KBM-7 (cell line): ENCODE results near the gene ALK.

Experiments
- DNase-seq: peaks from one replicate; pipeline ENCODE4 v3.0.0-alpha.2; 2015
- in situ Hi-C: fragments of 300-500 bp; cut with MboI; formaldehyde crosslinking; loops from 2 replicates; pipeline ENCODE4 v1.14.3; 2020; ENCODE audit warnings: low sequenced_read_pairs, low pct_unique_long_range_greater_than_20kb, mixed read lengths

ALK gene

DNA sequence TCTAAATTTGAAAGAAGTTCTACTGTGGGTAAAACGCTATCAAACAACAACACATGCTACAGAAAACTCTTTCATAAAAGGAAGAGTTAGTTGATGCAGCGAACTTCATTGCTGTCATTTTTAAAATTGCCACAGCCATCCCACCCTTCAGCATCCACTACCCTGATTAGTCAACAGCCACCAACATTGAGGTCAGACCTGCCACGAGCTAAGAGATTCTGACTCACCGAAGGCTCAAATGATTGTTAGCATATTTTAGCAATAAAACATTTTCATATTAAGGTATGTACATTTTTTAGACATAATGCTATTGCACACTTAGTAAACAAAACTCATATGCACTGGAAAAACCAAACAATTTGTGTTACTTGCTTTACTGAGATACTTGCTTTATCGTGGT lies 459.1 kb downstream of the ALK start:
- in situ Hi-C loops = no loop called here
- DNase-seq = no peak

DNA sequence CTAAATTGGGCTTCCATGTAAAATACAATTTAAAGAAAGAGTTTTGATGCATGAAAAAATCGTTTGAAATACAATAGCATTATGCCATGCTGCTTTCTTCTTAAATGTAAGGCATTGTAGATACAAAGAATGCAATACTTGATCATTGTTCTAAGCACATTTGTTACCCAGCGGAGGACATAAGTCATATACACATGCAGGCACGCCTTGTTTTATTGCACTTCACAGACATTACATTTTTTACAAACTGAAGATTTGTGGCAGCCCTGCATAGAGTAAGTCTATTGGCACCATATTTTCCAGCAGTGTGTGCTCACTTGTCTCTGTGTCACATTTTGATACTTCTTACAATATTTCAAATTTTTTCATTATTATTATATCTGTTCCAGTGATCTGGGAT lies 461.2 kb downstream of the ALK start:
- in situ Hi-C loops = no loop called here
- DNase-seq = no peak

DNA sequence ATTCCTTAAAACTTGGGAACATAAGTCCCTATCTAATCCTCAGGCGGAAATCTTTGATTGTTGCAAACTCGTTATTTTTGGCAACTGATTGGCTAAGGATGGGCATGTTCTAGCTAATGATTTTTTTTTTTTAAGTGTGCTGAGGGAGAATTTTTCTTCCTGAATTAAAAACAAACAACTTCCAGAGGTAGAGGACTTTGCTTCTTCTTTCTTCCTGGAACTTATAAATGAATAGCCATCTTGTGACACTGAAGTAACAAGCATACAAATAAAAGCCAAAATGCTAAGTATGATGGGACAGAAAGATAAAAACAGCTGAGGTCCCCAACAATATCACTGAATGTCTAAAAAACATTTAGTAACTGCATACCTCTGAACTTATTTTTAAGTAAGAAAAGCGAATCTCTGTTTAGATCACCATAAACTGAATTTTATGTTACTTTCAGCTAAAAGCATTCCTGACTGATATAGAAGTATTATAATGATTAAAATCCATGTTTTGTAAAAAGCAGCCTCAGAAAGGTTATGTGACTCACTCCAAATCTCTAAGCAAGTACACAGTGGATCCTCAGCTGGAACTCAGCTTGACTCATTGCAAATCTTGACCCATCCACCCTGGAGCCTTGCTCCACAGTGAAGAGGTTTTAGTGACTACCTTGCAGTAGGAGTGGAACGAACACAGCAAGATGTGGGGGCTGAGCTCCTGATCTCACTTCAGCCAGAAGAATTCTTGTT lies 461.8 kb downstream of the ALK start:
- no peak for DNase-seq
- in situ Hi-C loops = no loop called here

DNA sequence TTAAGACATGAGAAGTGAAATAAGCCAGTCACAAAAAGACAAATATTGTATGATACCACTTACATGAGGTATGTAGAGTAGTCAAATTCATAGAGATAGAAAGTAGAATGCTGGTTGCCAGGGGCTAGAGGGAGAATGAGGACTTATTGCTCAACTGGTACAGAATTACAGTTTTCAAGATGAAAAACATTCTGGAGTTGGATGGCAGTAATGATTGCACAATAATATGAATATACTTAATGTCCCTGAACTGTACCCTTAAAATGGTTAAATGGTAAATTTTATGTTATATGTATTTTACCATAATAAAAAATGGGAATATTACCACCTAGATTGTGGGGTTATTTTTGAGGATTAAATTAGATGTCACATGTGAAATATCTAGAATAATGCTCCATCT lies 465.0 kb downstream of the ALK start:
- no peak for DNase-seq
- in situ Hi-C loops = no loop called here

DNA sequence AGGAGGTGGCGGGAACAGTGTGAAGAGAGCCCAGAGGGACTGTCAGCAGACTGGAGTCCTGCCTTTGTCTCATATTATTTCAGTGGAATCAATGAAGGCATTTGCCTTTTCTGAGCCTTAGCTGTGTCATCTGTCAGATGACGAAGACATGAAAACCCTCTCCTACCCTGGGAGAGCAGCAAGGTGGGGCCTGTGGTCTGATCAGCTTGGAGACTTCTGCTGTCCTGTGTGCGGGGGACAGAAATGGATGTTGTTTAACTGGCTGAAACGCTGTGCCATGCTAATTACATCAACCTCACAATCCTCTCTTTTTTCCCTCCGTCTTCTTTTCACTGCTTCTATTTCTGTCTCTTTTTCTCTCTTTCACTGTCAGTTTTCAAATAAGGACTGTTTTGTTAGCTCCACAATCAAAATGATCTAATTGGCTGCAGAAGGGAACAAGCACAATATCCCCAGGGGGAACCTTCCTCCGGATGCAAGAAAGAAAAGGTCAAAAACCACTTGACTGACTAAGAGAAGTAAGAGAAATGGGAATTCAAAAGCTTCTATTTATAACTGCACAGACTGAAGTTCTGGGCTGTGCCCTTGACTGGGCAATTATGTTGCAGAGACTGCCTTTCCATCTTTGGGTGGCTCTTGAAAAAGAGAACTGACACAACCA lies 466.1 kb downstream of the ALK start:
- peak; percentile 6 for DNase-seq
- in situ Hi-C loops = no loop called here

DNA sequence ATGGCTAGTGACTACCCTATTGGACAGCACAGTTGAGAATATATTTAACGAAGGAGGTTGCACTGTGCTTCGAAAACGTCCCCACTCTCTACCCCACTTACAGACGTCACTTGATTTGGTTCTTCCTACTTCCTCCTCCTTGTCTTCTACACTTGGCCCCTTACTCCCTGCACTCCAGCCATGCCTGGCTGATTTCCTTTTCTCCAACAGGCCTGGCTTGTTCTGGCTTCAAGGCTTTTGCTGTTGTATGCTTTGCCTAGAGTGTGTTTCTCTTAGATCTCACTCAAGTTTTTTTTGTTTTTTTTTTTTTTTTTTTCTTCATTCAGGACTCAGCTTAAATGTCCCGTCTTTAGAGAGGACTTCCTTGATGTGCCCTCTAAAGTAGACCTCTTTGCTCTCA lies 469.4 kb downstream of the ALK start:
- no peak for DNase-seq
- in situ Hi-C loops = no loop called here

DNA sequence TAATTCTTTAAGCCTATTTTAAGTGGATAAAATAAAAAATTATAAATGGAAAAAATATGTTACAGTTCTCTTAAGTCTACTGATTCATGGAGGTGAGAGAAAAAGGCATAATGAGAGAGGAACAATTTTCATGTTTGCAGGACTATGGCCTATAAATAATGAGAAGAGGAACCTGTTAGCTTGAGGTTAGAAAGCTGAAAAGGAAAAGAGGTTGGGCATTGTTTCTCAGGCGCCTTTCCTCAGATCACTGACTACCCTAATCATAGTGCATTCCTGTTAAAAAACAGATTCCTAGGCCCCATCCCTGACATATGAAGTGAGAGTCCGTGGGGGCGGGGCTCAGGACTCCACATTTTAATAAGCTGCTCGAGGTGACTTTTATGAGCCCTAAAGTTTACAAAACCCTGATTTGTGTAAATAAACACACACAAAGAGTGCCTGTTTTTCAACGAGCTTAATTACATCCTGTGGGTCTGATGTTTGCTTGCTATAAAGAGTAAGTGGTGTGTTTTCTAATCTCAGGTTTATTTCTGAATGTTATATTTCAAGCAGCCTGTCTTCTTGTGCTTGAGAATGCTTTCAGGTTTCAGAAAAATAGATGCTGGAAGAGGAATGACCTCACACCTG lies 470.7 kb downstream of the ALK start:
- in situ Hi-C loops = no loop called here
- no peak for DNase-seq

DNA sequence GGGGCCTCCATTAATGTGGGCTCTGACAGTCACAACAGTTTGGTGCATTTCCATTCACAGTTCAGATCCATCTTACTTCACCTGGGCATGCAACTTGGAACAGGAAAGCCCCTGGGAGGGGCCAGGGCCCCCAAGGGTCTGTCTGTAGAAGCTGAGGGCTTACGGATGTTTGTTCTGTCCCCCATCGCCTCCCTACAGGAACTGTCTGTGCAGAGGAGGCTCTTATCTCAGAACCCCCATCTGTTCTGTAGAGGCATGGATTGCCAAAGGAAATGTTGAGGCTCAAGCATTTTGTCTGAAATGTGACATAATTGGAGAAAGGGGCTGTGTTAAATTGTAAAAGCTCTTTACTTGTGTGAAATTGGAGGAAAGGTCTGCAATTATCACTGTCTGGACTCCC lies 471.9 kb downstream of the ALK start:
- in situ Hi-C loops = no loop called here
- DNase-seq = no peak

DNA sequence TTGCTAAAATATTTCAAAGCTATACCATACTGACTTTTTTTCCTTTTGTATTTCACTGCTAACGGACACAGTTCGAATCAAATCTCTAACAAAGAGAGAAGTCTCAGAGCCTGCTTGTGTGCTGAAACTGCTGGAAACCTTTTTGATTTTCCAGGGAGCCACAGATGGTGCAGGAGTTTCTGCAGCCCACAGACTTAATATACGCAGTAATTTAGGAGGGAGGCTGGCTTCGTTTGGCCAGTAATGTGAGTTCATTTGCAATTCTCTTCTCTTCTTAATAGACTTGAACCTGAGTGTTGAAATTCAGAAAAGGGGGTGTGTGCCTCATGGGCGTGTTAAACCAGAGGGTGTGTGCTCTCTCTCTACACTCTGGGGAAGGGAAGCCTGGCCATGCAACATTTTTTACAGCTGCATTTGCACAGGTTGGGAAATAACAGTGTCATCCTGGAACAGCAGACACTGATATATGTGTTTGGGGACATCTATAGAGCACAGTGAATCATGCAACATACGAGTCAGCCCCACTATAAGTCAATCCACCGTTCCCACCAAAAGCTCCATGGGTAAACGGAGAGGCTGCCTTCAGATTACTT lies 473.2 kb downstream of the ALK start:
- in situ Hi-C loops = no loop called here
- DNase-seq = no peak

DNA sequence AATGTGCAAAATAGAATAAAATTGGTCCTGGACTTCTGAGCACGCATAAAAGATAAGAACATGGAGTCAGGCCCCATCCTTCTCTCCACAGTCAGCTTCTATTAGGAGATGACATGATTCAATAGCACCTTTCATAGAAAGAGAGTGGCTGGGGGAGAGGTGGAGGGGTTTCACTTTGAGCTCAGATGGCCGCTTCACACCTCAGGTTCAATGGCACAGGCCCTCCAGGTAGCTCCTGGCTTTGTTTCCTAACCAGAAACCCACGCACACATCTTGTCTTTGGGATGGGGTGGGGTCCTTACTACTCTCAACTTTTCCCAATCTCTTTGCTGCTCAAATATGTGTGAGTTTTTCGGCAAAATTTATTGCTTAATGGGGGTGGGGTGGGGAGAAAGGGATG lies 473.9 kb downstream of the ALK start:
- in situ Hi-C loops = no loop called here

DNA sequence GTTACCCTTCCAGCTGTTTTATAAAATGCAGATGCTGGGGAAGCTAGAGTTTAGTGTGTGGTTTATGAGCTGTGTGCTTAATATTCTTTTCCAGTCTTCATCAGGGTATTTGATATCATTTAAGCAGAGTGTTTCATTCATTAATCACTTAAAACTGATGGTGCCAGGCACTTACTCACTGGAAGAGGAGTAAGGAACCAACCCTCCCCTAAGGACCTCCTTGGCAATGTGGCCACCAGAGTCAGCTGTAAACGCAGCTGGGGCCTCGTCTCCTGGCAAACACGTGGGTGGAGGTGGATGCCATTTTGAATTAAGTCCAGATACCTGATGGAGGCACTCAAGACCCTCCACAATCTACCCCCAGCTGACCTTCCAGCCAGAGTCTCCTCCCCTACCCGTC lies 474.5 kb downstream of the ALK start:
- no peak for DNase-seq
- in situ Hi-C loops = no loop called here

More for the DNA sequence above, 473.9 kb downstream of the ALK start:
- DNase-seq = no peak

DNA sequence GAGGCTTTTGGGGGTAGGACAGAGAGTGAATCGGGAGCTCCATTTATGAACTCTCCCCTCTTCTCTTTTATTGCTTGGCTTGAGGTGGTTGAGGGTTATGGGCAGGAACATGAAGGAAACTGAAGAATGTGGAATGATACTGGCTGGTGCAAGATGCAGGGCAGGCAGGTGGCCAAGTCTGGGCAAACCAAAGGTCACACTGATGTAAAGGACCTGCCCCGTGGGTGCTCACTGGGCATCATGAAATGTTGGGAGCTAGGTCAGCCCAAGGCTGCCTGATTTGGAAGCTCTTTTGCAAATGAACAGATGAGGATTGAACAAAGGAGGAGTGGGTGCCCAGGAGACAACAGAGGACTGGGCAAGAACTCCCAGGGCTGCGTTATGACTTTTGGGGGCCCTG lies 477.2 kb downstream of the ALK start:
- in situ Hi-C loops = no loop called here
- no peak for DNase-seq

DNA sequence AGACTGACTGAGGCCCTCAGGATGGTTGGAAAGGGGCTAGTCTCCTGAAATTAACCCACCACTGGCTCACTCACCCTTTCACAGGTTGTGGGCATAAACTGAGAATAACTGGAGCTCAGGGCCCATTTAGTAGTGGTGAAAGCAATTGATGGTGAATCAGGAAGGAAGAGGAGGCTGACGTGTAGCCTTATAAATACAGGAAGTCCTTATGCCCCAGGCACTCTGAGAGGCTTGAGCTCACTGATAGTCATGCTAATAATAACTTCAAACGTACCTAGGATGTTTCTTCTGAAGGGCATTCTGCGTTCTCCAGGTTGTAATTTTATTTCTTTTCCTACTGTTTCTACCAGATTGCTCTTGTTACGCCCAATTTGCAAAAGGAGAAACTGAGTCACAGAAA lies 477.8 kb downstream of the ALK start:
- in situ Hi-C loops = no loop called here
- DNase-seq = no peak

DNA sequence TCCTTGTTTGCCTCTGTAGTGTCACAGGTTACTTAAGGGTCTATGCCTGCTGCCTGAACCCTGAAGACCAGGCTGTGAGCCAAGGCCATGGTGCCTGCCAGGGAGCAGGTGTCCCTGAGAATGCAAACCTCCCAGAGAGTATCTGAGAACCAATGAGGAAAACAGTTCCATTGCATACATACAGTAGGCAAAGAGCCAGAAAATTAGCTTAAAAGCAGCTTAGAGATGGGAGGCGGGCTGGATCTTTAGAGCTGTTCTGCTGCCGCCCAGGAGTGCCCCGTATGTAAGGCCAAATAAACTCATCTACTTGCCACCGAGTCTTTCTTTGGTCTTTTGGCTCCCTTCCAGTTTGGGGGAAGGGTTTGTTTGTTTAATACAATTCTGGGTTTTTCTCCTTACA lies 478.2 kb downstream of the ALK start:
- DNase-seq = no peak
- in situ Hi-C loops = no loop called here

DNA sequence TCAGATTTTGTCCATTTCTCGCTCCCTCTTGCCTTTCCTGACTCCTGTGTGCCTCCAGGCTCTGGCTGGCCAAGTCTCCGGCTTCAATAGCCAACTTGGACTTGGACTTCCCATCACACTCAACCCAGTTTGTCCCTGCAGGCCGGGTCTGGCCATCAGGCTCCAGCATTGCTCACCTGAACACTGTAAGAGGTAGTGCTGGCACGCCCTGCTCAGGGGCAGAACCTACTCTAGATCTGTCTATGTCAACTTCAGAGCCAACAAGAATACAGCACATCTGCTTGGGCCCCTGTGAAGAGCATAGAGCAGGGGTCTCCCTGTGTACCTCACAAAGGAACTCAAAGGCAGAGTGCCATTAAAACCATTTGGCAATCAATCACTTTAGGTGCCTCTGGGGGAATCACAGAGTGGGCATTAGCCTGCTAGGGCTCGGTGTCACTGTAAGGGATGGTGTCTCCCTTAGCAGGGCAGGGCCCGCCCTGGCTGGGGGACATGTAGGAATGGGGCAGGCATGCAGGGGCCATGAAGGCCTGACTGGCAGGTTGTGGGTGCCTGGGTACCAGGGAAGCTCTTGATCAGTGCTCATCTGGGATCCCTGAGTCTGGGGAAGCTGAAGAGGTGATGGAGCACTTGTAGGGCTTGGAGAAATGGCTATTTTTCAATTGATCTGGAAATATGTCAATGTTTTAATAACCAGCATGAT lies 480.3 kb downstream of the ALK start:
- in situ Hi-C loops = no loop called here
- no peak for DNase-seq

DNA sequence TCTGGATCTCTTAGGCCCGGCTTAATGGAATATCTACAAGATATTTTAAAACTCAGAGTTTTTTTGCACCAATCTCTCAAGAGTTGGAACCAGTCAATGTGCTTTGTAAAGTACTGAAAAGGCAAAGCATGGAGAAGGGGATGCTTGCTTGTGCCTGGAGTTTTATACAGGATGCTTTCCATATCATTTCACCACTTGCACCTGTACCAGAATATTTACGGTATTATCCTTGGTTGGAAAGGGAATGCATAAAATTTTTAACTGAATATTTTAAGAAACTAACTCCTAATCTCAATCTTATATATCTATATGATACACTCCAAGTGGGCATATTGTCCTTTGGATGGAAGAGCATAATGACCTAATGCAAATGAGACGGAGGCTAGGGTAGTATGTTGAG lies 487.5 kb downstream of the ALK start:
- in situ Hi-C loops = no loop called here
- DNase-seq = no peak

DNA sequence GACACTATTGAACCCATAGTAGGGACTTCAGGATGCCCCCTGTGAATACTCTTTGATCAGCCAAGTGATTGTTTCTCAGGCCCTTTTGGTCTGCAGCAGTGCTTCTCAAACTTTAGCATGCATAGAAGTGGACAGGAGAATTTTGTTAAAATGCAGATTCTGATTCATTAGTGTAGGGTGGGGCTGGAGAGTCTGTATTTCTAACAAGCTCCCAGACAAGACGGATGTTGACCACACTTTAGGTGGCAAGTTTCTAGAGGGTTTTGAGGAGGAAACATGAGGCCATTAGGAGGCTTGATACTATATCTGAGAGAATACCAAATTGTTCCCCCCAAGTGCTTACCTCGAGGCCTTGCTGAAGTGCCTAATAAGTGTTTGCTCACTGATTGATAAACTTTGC lies 488.3 kb downstream of the ALK start:
- no peak for DNase-seq
- in situ Hi-C loops = no loop called here

DNA sequence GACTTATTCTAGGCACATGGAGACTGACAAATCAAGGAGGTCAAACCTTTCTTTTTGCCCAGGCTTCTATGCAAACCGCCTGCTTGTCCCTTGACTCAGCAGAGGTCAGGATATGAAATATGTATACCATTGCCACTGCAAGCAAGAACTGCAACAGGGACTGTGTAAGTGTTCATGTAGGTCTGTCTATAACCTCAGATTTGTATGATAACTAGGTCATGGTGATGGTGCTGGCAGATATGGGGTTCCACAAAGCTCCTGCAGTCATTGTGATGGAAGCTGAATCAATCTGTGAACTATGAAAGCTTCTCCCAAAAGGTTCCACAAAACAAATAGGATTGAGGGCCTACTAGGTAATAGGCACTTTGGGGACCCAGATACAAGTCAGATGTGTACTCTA lies 489.9 kb downstream of the ALK start:
- no peak for DNase-seq
- in situ Hi-C loops = no loop called here

DNA sequence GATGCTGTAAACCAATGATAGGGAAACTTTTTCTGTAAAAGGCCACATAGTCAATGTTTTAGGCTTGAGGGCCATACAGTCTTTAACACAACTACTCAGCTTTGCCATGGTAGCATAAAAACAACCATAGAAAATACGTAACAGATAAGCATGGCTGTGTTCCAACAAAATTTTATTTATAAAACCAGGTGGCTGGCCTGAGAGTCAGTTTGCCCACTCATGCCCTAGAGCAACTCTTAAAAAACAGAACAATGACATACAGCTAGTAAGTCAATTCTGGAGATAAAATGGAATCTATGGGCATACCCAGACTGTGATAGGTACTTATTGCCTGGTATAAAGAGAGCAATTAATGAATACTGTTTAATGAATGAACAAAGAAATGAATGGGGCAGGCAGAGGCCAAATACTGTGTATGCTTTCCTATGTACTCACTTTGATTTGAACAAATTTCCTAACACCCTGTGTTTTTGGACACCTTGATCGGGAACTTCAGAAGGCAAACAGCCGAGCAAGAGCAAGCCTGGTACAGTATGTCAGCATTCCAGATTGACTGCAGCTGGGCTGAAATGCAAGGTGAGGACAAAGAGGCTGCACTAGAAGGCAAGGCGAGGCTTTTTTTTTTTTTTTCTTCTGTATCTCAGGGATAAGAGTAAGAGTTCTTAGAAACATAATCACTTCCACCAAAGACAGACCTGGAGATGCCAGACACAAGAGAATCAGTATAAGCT lies 490.8 kb downstream of the ALK start:
- in situ Hi-C loops = no loop called here
- no peak for DNase-seq
